OCI-M2 (cell line): ENCODE data around the gene KRT8.

Experiments
- DNase-seq: peaks from one replicate; lab custom pipeline; 2025; ENCODE audit not compliant: unreplicated experiment; lab: John Stamatoyannopoulos, UW

KRT8 gene

GRCh38 chr12:52925717-52926595, 21.1 kb upstream of the KRT8 start:
- no peak for DNase-seq

- DNase-seq, result no peak
Observed at GRCh38 chr12:52924764-52925716, 20.2 kb upstream of the KRT8 start.

- DNase-seq, result no peak
Observed at GRCh38 chr12:52921488-52922165, 16.8 kb upstream of the KRT8 start.

GRCh38 chr12:52920937-52921336, 16.1 kb upstream of the KRT8 start:
- no peak for DNase-seq

GRCh38 chr12:52918784-52919183, 13.9 kb upstream of the KRT8 start:
- no peak for DNase-seq

- no peak for DNase-seq
Observed at GRCh38 chr12:52918351-52918750, 13.5 kb upstream of the KRT8 start.

- no peak for DNase-seq
Observed at GRCh38 chr12:52917800-52918199, 12.9 kb upstream of the KRT8 start.

GRCh38 chr12:52916216-52916615, 11.3 kb upstream of the KRT8 start:
- no peak for DNase-seq

- DNase-seq, result no peak
Observed at GRCh38 chr12:52915637-52916036, 10.8 kb upstream of the KRT8 start.

GRCh38 chr12:52914576-52915121, 9.8 kb upstream of the KRT8 start:
- DNase-seq, result no peak

GRCh38 chr12:52913431-52913821, 8.6 kb upstream of the KRT8 start:
- no peak for DNase-seq

- DNase-seq, result no peak
Observed at GRCh38 chr12:52912711-52913430, 8.0 kb upstream of the KRT8 start.

- DNase-seq, result no peak
Observed at GRCh38 chr12:52910248-52910883, 5.5 kb upstream of the KRT8 start.

- no peak for DNase-seq
Observed at GRCh38 chr12:52909796-52910195, 4.9 kb upstream of the KRT8 start.

GRCh38 chr12:52909331-52909730, 4.5 kb upstream of the KRT8 start:
- DNase-seq, result no peak

GRCh38 chr12:52907092-52907810, 2.4 kb upstream of the KRT8 start:
- no peak for DNase-seq

GRCh38 chr12:52906191-52906601, 1.3 kb upstream of the KRT8 start:
- DNase-seq, result no peak

- DNase-seq, result no peak
Observed at GRCh38 chr12:52903855-52904508, 894 bp downstream of the KRT8 start.
